Adipose tissue (tissue), 3 donors: ENCODE data around the gene DOLK. TPM values are rescaled to one million over a fixed set of nuclear protein-coding genes. Genes with fewer than 3 reads are reported as not detected.

Experiments
- polyA plus RNA-seq, 3 donors: library from polyadenylated mRNA; stranded (reverse); fragments of 200-250 nt; gene quantifications; one replicate each; pipeline ENCODE4 v1.2.3, GENCODE V29; 2013
- donor health status: healthy with polysubstance abuse.
- donor health status: Bipolar disorder and iron deficiency.
- donor health status: healthy.

The DOLK gene
- polyA plus RNA-seq, 3 donors, result 4.7 to 15.5 (median 9.5) TPM

Other genes starting within 250 kb of the DOLK start
- 10 to 100 TPM in 2 of 3 donors, 1 to 10 TPM in 1; 5.9 to 21.4 (median 13.8) TPM for gene PKN3, start 245.1 kb downstream of the DOLK start, polyA plus RNA-seq
- gene ZDHHC12, start 223.5 kb downstream of the DOLK start, polyA plus RNA-seq, result 10 to 100 TPM; 28.8 to 73.3 (median 43.7) TPM
- gene ZER1, start 175.7 kb downstream of the DOLK start, polyA plus RNA-seq, result 10 to 100 TPM; 13.4 to 23.3 (median 20.1) TPM
- 10 to 100 TPM; 14.2 to 19.1 (median 16.2) TPM for gene TBC1D13, start 160.3 kb downstream of the DOLK start, polyA plus RNA-seq
- 10 to 100 TPM; 11.4 to 22.6 (median 22.0) TPM for gene ENDOG, start 129.1 kb downstream of the DOLK start, polyA plus RNA-seq
- 10 to 100 TPM; 16.3 to 34.9 (median 21.0) TPM for gene SPOUT1, start 117.8 kb downstream of the DOLK start, polyA plus RNA-seq
- 1 to 10 TPM; 1.7 to 6.2 (median 3.3) TPM for gene KYAT1, start 65.7 kb downstream of the DOLK start, polyA plus RNA-seq
- 10 to 100 TPM; 15.3 to 31.3 (median 21.6) TPM for gene LRRC8A, start 65.5 kb downstream of the DOLK start, polyA plus RNA-seq
- 10 to 100 TPM; 41.6 to 58.1 (median 51.5) TPM for gene PHYHD1, start 26.6 kb downstream of the DOLK start, polyA plus RNA-seq
- 10 to 100 TPM in 2 of 3 donors, 1 to 10 TPM in 1; 7.8 to 20.9 (median 12.4) TPM for gene NUP188, start 96 bp upstream of the DOLK start, polyA plus RNA-seq
- 10 to 100 TPM; 44.2 to 78.3 (median 55.2) TPM for gene SH3GLB2, start 80.7 kb upstream of the DOLK start, polyA plus RNA-seq
- gene MIGA2, start 89.0 kb upstream of the DOLK start, polyA plus RNA-seq, result 10 to 100 TPM; 11.6 to 25.2 (median 21.5) TPM
- gene DOLPP1, start 133.5 kb upstream of the DOLK start, polyA plus RNA-seq, result 1 to 10 TPM; 3.5 to 7.8 (median 7.3) TPM
- 10 to 100 TPM; 51.4 to 74.8 (median 52.2) TPM for gene CRAT, start 163.2 kb upstream of the DOLK start, polyA plus RNA-seq
- gene PTPA, start 163.8 kb upstream of the DOLK start, polyA plus RNA-seq, result 10 to 100 TPM; 42.9 to 78.6 (median 43.6) TPM
- 10 to 100 TPM in 2 of 3 donors, 1 to 10 TPM in 1; 3.8 to 16.8 (median 10.3) TPM for gene IER5L, start 230.7 kb upstream of the DOLK start, polyA plus RNA-seq